NCI-H2107 treated with DMSO at 0.1 percent for 48 hours (cell line): ENCODE results near the gene ANKS1A.

Experiments used
- DNase-seq: peaks from one replicate; lab custom pipeline; 2025; ENCODE audit not compliant: unreplicated experiment; lab: John Stamatoyannopoulos, UW

The ANKS1A gene

DNA sequence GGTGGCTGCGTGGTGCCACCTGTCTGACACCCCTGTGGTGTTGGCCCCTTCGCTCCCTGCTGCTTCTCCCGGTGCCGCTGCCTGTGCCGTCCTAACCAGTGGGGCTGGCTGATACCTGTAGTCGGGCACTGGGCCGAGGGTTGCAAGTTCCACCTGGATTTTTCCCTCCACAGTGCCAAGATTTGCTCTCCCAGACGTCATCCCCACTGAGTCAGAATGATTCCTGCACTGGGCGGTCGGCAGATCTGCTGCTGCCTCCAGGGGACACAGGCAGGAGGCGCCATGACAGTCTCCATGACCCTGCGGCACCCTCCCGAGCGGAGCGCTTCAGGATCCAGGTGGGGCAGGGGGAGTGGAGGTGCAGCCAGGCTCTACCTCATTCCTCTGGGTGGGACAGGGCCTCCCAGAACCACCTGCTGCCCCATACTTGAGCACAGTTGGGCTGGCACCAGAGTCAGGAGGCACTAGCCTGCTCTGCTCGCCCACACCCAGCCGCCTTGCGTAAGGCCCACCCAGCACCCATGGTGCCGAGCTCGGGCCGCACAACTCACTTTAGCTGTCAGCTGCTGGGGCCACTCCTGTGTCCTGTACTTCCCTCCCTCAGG is 191.9 kb downstream of the ANKS1A start:
- DNase-seq = no peak

DNA sequence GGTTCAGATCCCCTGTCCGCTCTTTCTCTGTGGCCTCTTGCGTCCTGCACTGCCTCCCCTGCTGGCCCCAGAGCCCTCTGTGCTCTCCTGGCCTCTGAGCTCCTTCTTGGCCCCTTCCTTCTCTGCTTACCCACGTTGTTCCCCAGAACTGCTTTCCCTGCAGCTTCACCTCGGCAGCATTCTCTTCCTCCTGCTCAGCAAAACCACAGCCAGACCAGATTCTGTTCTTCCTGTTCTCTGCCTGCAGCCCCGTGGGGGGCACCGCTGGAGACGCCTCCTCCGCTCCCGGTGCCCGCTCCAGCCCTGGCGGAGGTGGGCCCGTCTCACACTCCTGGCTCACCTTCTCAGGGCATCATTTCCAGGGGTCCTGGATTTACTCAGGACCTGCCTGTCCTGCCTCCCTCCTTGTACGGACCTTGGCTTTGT is 192.4 kb downstream of the ANKS1A start:
- DNase-seq = no peak

DNA sequence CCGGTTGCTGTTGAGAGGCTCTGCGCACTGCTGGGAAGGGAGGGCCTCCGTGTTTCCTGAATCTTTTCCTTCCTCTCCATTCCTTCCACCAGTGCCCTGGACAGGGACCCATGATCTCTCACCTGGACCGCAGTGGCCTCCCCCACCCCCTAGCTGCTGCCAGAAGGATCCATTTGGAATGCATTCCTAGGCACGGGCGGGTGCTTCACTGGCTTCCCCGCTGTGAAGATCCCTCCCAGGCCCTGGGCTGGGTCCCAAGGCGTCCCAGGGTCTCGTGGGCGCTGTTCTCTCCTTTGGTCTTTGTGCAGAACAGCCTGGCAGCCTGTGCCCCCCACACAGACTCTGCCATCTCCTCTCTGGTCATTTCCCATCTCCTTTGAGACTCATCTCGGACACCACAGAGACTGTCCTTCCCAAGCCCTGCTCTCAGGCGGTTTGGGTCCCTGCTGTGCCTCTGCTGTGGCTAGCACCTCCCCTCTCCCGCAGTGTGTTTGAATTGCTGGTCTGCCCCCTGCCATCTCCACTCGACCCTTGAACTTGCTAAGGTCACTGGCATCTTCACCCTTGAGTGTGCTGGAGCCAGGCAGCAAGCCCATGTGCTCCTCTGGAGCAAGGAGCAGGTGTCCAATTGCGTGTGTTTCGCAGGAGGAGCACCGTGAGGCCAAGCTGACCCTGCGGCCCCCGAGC is 193.1 kb downstream of the ANKS1A start:
- DNase-seq = no peak

DNA sequence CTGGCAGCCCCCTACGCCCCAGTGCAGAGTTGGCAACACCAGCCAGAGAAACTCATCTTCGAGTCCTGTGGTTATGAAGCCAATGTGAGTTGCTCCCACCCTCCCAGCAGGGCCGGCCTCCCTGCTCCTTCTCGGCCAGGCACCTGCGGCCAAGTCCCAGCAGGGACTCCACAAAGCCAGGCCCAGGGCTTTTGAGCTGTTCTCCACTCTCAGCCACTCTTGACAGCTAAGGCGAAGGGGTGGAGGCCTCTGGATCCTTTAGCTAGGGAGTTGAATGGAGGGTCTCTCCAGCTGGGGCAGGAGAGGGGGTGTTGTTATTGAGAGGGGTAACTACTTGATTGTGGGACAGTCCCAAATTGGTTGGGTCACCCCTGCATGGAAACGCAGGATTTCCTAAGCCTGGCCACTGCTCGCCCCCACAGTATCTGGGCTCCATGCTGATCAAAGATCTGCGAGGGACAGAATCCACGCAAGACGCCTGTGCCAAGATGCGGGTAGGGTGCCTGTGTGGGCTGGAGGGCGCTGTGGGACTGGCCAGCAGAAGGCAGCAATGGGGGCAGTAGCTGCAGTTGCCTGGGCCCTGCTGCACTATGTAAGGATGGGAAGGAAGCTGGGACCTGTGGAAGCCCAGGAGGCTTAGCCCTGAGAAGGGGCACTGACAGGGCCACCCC is 193.8 kb downstream of the ANKS1A start:
- DNase-seq = no peak

- DNase-seq = no peak
Observed at GRCh38 chr6:35083507-35083906, 194.5 kb downstream of the ANKS1A start.

- no peak for DNase-seq
Observed at GRCh38 chr6:35084041-35084491, 195.0 kb downstream of the ANKS1A start.

GRCh38 chr6:35084511-35085203 is 195.6 kb downstream of the ANKS1A start:
- DNase-seq = no peak

DNA sequence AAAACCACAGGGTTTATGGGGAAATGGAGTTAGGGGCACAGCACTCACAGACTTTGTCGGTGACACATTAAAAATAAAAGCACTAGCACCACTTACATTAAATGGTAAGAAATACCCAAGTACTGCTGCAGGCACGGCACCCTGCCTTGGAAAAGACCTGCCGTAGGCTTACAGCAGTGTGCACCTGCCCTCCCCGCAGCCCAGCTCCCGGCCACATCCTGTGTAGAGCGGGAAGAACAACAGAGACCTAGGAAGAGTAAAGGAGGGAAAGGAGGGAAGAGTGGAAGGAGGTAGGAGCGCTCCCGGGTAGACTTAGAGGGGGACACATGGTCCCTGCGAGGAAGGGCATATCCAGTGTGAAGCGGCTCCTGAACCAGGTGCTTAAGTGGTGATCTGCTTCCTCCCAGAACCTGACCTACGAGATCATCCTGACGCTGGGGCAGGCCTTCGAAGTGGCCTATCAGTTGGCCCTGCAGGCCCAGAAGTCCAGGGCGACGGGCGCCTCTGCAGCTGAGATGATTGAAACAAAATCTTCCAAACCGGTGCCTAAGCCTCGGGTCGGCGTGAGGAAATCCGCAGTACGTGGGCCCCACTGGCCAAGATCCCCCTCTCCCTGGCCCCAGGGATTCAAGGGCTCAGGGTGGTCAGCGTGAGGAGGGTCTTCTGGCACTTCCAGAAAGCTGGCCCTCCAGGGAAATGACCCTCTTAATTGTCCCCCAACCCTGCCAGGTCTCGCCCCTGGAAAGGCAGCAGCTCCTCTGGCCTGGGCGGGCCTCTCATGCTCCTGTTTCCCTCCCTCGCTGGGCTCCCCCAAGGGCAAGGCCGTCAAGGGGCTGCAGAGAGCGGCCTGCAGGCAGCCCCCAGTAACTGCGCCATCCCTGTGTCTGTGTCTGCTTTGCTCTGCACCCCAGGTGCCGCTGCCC is 196.6 kb downstream of the ANKS1A start:
- no peak for DNase-seq

DNA sequence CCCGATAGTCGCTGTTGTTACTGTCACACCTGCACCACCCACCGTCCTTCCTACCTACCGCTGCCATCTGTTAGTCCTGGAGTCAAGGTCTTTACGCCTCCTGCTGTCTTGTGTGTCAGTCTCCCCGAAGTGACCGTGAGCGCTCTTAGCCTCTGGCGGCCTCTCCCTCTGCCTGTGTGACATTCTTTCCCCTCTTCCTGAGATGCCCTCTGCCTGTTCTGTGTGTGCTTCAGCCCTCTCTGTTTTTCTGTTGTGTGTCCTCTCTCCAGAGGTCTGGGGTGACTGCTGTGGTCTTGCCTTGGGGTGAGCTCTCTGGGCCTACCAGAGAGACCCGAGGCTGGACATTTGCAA is 197.2 kb downstream of the ANKS1A start:
- no peak for DNase-seq

- DNase-seq = no peak
Observed at GRCh38 chr6:35086636-35087360, 197.7 kb downstream of the ANKS1A start.

DNA sequence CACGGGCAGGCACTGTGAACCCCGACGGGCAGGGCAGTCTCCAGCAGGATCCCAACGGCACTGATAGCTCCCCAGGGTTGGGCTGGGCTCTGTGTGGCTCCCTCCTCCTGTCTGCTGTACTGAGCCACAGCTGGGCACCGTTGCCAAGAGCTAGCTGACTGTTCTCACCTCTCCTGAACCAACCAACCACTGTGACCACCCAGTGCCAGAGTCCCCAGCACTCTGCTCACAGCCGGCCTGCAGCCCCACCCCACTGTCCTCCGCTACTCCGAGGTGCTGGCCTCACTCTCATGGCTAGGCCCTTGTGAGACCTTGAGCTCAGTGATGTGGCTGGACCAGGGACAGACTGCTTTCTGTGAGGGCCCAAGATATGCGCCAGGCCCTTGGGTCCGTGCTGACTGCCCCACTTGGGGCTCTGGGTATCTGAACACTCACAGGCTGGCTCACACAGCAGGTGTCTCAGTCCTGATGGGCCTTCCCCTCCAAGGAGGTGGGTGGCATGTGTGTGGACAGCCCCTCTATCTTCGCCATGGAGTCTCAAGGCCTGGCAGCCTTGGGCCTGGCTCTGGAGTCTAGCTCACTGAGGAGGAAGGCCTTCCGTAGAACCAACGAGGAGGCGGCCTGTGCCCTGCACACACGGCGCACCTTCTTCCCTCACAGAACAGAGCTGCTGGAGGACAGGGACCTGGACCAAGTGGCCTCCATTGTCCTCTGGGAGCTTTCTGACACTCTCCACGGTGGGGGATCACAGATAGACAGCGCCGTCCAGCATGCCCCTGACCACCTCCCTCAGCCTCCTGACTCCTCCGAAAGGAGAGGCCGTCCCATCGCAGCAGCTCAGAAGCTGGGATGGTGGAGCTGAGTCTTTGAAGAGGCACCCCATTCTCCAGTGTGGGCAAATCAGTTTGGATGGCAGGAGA is 198.6 kb downstream of the ANKS1A start:
- DNase-seq = no peak

- no peak for DNase-seq
Observed at GRCh38 chr6:35088281-35089215, 199.5 kb downstream of the ANKS1A start.

DNA sequence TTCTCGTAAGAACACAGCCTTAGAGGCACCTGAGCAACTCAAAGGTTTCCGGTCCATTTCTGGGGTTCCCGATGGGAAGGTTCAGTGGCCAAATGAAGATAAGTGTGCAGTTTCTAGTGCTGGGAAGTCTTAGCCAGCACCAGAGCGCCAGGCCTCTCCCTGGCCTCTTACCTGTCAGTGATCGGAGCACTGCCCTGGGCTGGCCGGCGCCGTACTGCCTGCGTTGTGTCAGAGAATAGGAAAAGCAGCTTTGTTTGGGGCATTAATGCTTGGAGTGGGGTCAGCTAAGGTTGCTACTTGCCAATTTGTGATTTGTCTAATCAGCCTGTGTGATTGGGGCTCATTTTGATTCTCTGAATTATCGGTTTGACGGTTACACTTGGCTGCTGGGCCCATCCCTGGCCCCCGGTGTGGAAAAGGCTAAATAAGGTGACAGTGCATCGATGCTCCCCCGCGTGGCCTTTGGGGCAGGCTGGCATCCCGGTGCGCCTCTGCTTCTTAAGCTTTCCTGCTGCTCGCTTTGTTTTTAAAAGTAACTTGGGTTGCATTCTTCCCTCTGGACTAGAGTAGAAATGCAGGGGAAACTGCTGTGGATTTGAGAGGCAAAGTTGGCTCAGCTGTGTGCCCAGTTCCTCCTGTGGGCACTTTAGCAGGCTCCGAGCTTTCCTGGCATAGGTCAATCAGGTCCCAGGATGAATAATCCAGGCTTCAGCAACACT is 200.3 kb downstream of the ANKS1A start:
- no peak for DNase-seq

GRCh38 chr6:35089935-35090505 is 201.0 kb downstream of the ANKS1A start:
- DNase-seq = no peak

DNA sequence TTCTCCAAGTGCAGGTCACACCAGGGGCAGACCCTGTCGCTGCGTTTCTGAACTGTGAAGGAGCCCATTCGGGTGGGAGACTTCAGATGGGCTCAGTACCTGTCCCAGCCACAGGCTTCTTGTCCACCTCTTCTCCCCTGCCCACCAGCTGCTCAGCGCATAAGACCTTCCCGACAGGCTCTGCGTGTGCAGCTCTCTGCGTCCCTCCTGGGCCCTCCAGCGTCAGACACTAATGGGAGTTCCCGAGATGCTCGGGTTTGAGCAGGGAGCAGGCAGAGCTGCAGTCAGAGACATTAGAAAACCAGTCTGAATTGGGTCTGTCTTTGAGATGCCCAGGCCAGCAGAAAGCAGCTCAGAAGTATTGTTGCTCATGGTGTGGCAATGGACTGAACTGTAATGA is 201.7 kb downstream of the ANKS1A start:
- DNase-seq = no peak

GRCh38 chr6:35091346-35092083 is 202.5 kb downstream of the ANKS1A start:
- no peak for DNase-seq
